Loucy (cell line): ENCODE measurements around the gene EFS.

ENCODE experiments used
- H2AFZ ChIP-seq: fragments of 200-600 bp; sonication (generic); 2 replicates; pipeline ENCODE4 v1.6.0; 2016; ENCODE audit warnings: antibody characterized with exemption, mild to moderate bottlenecking, low read length, moderate library complexity
- H3F3A ChIP-seq: fragments of 200-600 bp; 2 replicates; pipeline ENCODE4 v1.6.0; 2016; ENCODE audit warnings: antibody characterized with exemption, low read depth, mild to moderate bottlenecking
- H3K27me3 ChIP-seq: fragments of 200-600 bp; sonication (generic); 2 replicates; pipeline ENCODE4 v1.6.1; 2014; ENCODE audit warnings: low read length, mild to moderate bottlenecking; ENCODE audit not compliant: insufficient read depth, poor library complexity, severe bottlenecking
- H3K36me3 ChIP-seq: fragments of 200-600 bp; sonication (generic); 2 replicates; pipeline ENCODE4 v1.6.1; 2016; ENCODE audit warnings: low read length; ENCODE audit not compliant: insufficient read depth
- H3K4me1 ChIP-seq: fragments of 200-600 bp; sonication (generic); 2 replicates; pipeline ENCODE4 v1.5.1; 2014; ENCODE audit warnings: low read length, mild to moderate bottlenecking; ENCODE audit not compliant: insufficient read depth, poor library complexity, severe bottlenecking
- H3K4me2 ChIP-seq: fragments of 200-600 bp; sonication (generic); 2 replicates; pipeline ENCODE4 v1.6.0; 2014; ENCODE audit warnings: antibody characterized with exemption, low read length, low read depth, mild to moderate bottlenecking; ENCODE audit not compliant: poor library complexity, severe bottlenecking
- H3K4me3 ChIP-seq: fragments of 200-600 bp; sonication (generic); 2 replicates; pipeline ENCODE4 v1.5.1; 2014; ENCODE audit warnings: low read length, mild to moderate bottlenecking, mixed read lengths; ENCODE audit not compliant: poor library complexity, severe bottlenecking
- H3K79me2 ChIP-seq: fragments of 200-600 bp; sonication (generic); 2 replicates; pipeline ENCODE4 v1.6.1; 2014; ENCODE audit warnings: low read length; ENCODE audit not compliant: insufficient read depth
- H3K9ac ChIP-seq: fragments of 200-600 bp; sonication (generic); 2 replicates; pipeline ENCODE4 v1.6.0; 2014; ENCODE audit warnings: mild to moderate bottlenecking, low read depth, low read length, moderate library complexity; ENCODE audit not compliant: poor library complexity, severe bottlenecking
- H3K9me2 ChIP-seq: fragments of 200-600 bp; sonication (generic); replicated peaks from 2 replicates; pipeline ENCODE4 v1.6.1; 2016; ENCODE audit warnings: low read depth, low read length, mixed read lengths
- H3K9me3 ChIP-seq: fragments of 200-600 bp; sonication (generic); 2 replicates; pipeline ENCODE4 v1.6.1; 2014; ENCODE audit warnings: mild to moderate bottlenecking, antibody characterized with exemption, low read length, low read depth; ENCODE audit not compliant: insufficient read depth
- H4K20me1 ChIP-seq: fragments of 200-600 bp; sonication (generic); 2 replicates; pipeline ENCODE4 v1.6.0; 2014; ENCODE audit warnings: antibody characterized with exemption, low read length, mild to moderate bottlenecking; ENCODE audit not compliant: insufficient read depth, poor library complexity, severe bottlenecking
- CTCF ChIP-seq: fragments of 200-600 bp; sonication (generic); conservative IDR thresholded peaks from 2 replicates; pipeline ENCODE4 v1.5.1; 2014; ENCODE audit warnings: mild to moderate bottlenecking, antibody characterized with exemption, low read length
- EZH2phosphoT487 ChIP-seq: fragments of 200-600 bp; IDR thresholded peaks from 2 replicates; pipeline ENCODE4 v1.6.1; 2018; ENCODE audit warnings: antibody characterized with exemption, mild to moderate bottlenecking, moderate library complexity, borderline replicate concordance

EFS gene

GRCh38 chr14:23346693-23347405 is 18.1 kb downstream of the EFS start:
- Histone ChIP-seq H3K27me3 (peaks cover 6% of the 10 kb centered on the region), H3K4me2 (no peak overlapping the region), H3K4me1 (no peaks in the 10 kb centered on the region), H4K20me1 (no peaks in the 10 kb centered on the region), H3K9ac (no peak overlapping the region), H3K36me3 (no peaks in the 10 kb centered on the region), H2AFZ (no peak overlapping the region), H3K4me3 (no peak overlapping the region), H3F3A (no peaks in the 10 kb centered on the region), H3K9me3 (no peaks in the 10 kb centered on the region), H3K79me2 (no peaks in the 10 kb centered on the region), H3K9me2 (no peaks in the 10 kb centered on the region)
- TF ChIP-seq CTCF (no peak), EZH2phosphoT487 (no peak)

GRCh38 chr14:23345987-23346692 is 18.8 kb downstream of the EFS start:
- H3K27me3 ChIP-seq = no peaks in the 10 kb centered on the region
- TF ChIP-seq CTCF = peak; percentile 32; the same call in 1 of the 2 replicates
- no peak for TF ChIP-seq EZH2phosphoT487
- H3K9me2 ChIP-seq = no peaks in the 10 kb centered on the region
- H2AFZ ChIP-seq = no peak overlapping the region
- no peak overlapping the region for H3K9ac ChIP-seq
- no peaks in the 10 kb centered on the region for H3K79me2 ChIP-seq
- H3F3A ChIP-seq = no peaks in the 10 kb centered on the region
- H3K4me3 ChIP-seq = no peak overlapping the region
- no peaks in the 10 kb centered on the region for H3K9me3 ChIP-seq
- no peaks in the 10 kb centered on the region for H4K20me1 ChIP-seq
- no peaks in the 10 kb centered on the region for H3K4me1 ChIP-seq
- no peaks in the 10 kb centered on the region for H3K36me3 ChIP-seq
- no peak overlapping the region for H3K4me2 ChIP-seq

GRCh38 chr14:23344481-23344880 is 20.5 kb downstream of the EFS start:
- Histone ChIP-seq H3K36me3 (no peaks in the 10 kb centered on the region), H3K9ac (no peak overlapping the region), H3K27me3 (no peaks in the 10 kb centered on the region), H4K20me1 (no peaks in the 10 kb centered on the region), H3K9me3 (peaks cover 4% of the 10 kb centered on the region; the same call in 1 of the 2 replicates), H3K9me2 (no peaks in the 10 kb centered on the region), H3F3A (no peaks in the 10 kb centered on the region), H3K4me2 (no peak overlapping the region), H3K4me3 (no peak overlapping the region), H3K79me2 (no peaks in the 10 kb centered on the region), H3K4me1 (no peaks in the 10 kb centered on the region), H2AFZ (no peak overlapping the region; the same call in 1 of the 2 replicates)
- TF ChIP-seq EZH2phosphoT487 (no peak), CTCF (0 out of 2 replicates have a peak, but pooled peaks have one; percentile 10)
